Smooth muscle cell of the pulmonary artery (primary cell): ENCODE measurements around the gene DAGLA. TPM values are rescaled to one million over a fixed set of nuclear protein-coding genes. Genes with fewer than 3 reads are reported as not detected.

Source experiments
- total RNA-seq: library from RNA; depleted of rRNA; stranded (reverse); fragments of >200 nt; gene quantifications from 2 replicates; pipeline ENCODE4 v1.2.3, GENCODE V29; 2014

The DAGLA gene, protein sequence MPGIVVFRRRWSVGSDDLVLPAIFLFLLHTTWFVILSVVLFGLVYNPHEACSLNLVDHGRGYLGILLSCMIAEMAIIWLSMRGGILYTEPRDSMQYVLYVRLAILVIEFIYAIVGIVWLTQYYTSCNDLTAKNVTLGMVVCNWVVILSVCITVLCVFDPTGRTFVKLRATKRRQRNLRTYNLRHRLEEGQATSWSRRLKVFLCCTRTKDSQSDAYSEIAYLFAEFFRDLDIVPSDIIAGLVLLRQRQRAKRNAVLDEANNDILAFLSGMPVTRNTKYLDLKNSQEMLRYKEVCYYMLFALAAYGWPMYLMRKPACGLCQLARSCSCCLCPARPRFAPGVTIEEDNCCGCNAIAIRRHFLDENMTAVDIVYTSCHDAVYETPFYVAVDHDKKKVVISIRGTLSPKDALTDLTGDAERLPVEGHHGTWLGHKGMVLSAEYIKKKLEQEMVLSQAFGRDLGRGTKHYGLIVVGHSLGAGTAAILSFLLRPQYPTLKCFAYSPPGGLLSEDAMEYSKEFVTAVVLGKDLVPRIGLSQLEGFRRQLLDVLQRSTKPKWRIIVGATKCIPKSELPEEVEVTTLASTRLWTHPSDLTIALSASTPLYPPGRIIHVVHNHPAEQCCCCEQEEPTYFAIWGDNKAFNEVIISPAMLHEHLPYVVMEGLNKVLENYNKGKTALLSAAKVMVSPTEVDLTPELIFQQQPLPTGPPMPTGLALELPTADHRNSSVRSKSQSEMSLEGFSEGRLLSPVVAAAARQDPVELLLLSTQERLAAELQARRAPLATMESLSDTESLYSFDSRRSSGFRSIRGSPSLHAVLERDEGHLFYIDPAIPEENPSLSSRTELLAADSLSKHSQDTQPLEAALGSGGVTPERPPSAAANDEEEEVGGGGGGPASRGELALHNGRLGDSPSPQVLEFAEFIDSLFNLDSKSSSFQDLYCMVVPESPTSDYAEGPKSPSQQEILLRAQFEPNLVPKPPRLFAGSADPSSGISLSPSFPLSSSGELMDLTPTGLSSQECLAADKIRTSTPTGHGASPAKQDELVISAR
- 3.8 and 4.4 TPM in 2 replicates for total RNA-seq

DNA sequence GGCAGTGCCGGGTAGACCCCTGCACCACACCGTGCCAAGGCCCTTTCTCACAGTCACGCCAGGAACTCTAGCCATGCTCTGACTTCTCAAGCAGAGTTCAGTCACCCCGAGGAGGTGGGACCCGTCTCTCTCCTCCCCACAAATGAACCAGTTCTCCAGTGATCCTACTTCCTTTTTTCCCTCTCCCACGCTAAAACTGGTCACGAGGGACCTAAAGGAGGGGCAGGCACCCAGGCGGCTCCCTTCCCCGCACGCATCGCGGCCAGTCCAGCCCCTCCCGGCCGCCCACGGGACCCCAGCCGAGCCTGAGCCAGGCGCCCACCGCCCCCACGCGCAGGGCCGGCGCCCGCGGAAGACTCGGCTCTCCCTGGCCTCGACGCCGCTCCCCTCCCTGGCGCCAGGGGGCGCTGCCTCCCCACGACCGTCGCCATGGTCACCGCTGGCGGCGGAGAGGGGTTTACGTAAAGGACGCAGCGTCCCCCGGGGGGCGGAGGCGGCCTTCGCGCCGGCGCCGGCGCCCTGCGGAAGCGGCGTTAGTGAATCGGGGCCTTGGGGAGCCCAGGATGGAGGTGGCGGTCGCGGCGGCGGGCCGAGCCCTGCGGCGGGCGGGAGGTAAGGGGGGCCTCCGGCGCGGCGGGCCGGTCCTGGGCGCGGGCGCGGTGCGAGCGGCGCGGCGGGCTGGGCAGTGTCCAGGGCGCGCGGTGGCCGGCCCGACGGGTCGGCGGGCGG lies at the start of gene DAGLA:
TSS of gene DAGLA (plus strand) at position 499 of the 729 bp plus-strand sequence. CDS start 39,765 bp downstream, outside the sequence.

DNA sequence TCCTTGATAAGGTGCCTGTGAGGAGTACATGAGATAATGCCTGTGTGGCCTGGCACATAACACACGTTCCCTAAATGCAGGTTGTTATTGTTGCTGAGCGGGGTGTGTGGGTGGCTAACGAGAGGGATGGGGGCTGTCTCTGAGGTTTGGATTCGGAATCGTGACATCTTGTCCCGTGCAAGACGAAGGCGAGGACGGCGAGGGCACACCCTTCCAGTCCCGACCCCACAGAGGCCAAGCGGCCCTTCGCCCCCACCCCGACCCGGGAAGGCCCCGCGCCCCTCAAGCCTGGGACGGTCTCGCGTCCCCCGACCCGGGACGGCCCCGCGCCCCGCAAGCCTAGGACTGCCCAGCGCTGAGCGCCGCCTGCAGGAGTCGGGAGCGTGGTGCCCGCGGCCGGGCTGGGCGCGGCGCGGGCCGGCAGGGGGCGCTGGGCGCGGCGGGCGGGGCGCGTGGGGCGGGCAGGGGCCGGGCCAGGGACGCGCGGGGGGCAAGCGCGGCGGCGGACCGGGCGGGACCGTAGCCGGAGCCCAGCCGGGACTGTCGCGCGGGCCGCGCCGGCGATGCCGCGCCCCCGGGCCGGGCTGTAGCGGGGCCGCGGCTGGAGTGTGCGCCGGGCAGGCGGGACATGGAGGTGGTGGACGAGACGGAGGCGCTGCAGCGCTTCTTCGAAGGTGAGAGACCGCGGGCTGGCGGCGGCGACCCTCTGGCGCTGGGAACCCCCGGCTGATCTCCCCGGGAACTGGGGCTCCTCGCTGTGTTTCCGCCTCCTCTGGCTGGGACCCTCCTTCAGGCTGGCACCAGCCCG lies 72.1 kb downstream of the DAGLA start, which contains the start of gene MYRF:
TSS of gene MYRF (plus strand) at position 520 of the 808 bp plus-strand sequence. CDS start at position 629, 109 bp downstream.

DNA sequence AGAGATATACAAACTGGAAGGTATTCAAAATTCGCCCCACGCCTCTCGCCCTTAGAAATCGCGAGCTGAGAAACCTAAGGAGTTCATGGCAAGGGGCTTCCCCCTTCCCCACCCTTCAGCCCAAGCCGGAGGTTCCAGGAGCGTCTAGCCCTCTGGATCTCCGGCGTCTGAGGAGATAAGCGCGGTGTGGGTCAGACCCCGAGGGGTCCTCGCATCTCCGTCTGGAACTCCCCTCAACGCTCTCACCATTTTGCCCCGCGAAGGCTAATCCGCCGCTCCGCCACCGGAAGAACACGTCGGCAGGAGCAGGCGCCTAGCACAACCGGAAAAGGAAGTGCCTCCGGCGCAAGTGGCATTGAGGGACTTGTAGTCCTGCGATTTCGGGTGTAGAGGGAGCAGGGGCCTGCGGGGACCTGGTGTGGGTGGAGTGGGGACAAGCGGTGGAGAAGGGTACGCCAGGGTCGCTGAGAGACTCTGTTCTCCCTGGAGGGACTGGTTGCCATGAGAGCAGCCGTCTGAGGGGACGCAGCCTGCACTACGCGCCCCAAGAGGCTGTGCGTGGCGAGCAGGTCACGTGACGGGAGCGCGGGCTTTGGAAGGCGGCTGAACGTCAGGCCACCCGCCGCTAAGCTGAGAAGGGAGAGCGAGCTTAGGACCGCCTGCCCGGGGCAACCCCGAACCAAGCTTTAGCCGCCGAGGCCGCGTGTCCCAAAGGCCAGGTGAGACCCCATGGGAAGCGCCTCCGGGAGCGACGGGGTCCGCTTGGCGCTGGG lies 112.3 kb downstream of the DAGLA start, which contains the start of the genes FEN1 and TMEM258:
TSS of gene FEN1 (plus strand) at position 602 of the 773 bp plus-strand sequence. CDS start 2,451 bp downstream, outside the sequence.
TSS of gene TMEM258 (minus strand) at position 290 of the 773 bp plus-strand sequence. CDS start at position 249, 41 bp downstream.

Other genes with a start within 250 kb of the DAGLA start
- 0.20 TPM in 1 of 2 replicates, not detected in the other for gene LRRC10B, start 171.6 kb upstream of the DAGLA start, total RNA-seq
- gene SYT7, start 99.3 kb upstream of the DAGLA start, total RNA-seq, result 7.4 and 40.1 TPM in 2 replicates
- gene MYRF, start 72.2 kb downstream of the DAGLA start, total RNA-seq, result 0.92 and 1.0 TPM in 2 replicates
- 67.2 and 82.0 TPM in 2 replicates for gene TMEM258, start 112.2 kb downstream of the DAGLA start, total RNA-seq
- 9.7 and 10.0 TPM in 2 replicates for gene FEN1, start 112.5 kb downstream of the DAGLA start, total RNA-seq
- gene FADS1, start 136.6 kb downstream of the DAGLA start, total RNA-seq, result 78.1 and 128 TPM in 2 replicates
- 215 and 339 TPM in 2 replicates for gene FADS2, start 147.9 kb downstream of the DAGLA start, total RNA-seq
- 145 and 198 TPM in 2 replicates for gene FADS3, start 211.2 kb downstream of the DAGLA start, total RNA-seq
- 11.0 and 11.8 TPM in 2 replicates for gene RAB3IL1, start 237.2 kb downstream of the DAGLA start, total RNA-seq